ENCODE measurements around the gene ARL4D.
"Not testable (repeated sequence)": the region's sequence is repeated elsewhere in the genome, so short reads cannot be mapped to it uniquely, and the experiment has no call there.

Gene ARL4D

GRCh38 chr17:43371227-43371821, 27.5 kb upstream of the ARL4D start:
- DNase-seq: no peak

- DNase-seq: peak; percentile 40 to 55
These were observed 26.4 kb upstream of the ARL4D start for GRCh38 chr17:43372273-43372911.

- no peak for DNase-seq
These were observed 25.4 kb upstream of the ARL4D start for GRCh38 chr17:43373356-43373755.

- DNase-seq: not testable (repeated sequence)
These were observed 22.9 kb upstream of the ARL4D start for GRCh38 chr17:43375915-43376314.

- DNase-seq: no peak
These were observed 21.6 kb upstream of the ARL4D start for GRCh38 chr17:43377056-43377810.

GRCh38 chr17:43378766-43379165, 20.0 kb upstream of the ARL4D start:
- DNase-seq: no peak

- no peak for DNase-seq
These were observed 18.5 kb upstream of the ARL4D start for GRCh38 chr17:43380307-43380706.

GRCh38 chr17:43381204-43381603, 17.6 kb upstream of the ARL4D start:
- DNase-seq: no peak

- DNase-seq: no peak
These were observed 17.2 kb upstream of the ARL4D start for GRCh38 chr17:43381621-43382020.

- DNase-seq: no peak
These were observed 16.0 kb upstream of the ARL4D start for GRCh38 chr17:43382776-43383175.

- no peak for DNase-seq
These were observed 15.4 kb upstream of the ARL4D start for GRCh38 chr17:43383372-43383771.

GRCh38 chr17:43383826-43384475, 14.8 kb upstream of the ARL4D start:
- no peak for DNase-seq

GRCh38 chr17:43384476-43384862, 14.3 kb upstream of the ARL4D start:
- DNase-seq: no peak

GRCh38 chr17:43385046-43385831, 13.6 kb upstream of the ARL4D start:
- no peak for DNase-seq

- peak; percentile 89 to 91 for DNase-seq
These were observed 10.3 kb upstream of the ARL4D start for GRCh38 chr17:43388359-43389045.

- peak; percentile 89 to 90 for DNase-seq
These were observed 9.5 kb upstream of the ARL4D start for GRCh38 chr17:43389046-43389947.

- no peak for DNase-seq
These were observed 6.4 kb upstream of the ARL4D start for GRCh38 chr17:43392397-43392796.

GRCh38 chr17:43393944-43394482, 4.8 kb upstream of the ARL4D start:
- peak; percentile 88 to 93 for DNase-seq

GRCh38 chr17:43394696-43395095, 4.1 kb upstream of the ARL4D start:
- not testable (repeated sequence) for DNase-seq

- DNase-seq: no peak
These were observed 3.6 kb upstream of the ARL4D start for GRCh38 chr17:43395165-43395564.
